Loucy (cell line): Measurements from ENCODE around the gene PKDCC.

Experiments used
- H2AFZ ChIP-seq: fragments of 200-600 bp; sonication (generic); 2 replicates; pipeline ENCODE4 v1.6.0; 2016; ENCODE audit warnings: antibody characterized with exemption, mild to moderate bottlenecking, low read length, moderate library complexity
- H3F3A ChIP-seq: fragments of 200-600 bp; 2 replicates; pipeline ENCODE4 v1.6.0; 2016; ENCODE audit warnings: antibody characterized with exemption, low read depth, mild to moderate bottlenecking
- H3K27me3 ChIP-seq: fragments of 200-600 bp; sonication (generic); 2 replicates; pipeline ENCODE4 v1.6.1; 2014; ENCODE audit warnings: low read length, mild to moderate bottlenecking; ENCODE audit not compliant: insufficient read depth, poor library complexity, severe bottlenecking
- H3K36me3 ChIP-seq: fragments of 200-600 bp; sonication (generic); 2 replicates; pipeline ENCODE4 v1.6.1; 2016; ENCODE audit warnings: low read length; ENCODE audit not compliant: insufficient read depth
- H3K4me1 ChIP-seq: fragments of 200-600 bp; sonication (generic); 2 replicates; pipeline ENCODE4 v1.5.1; 2014; ENCODE audit warnings: low read length, mild to moderate bottlenecking; ENCODE audit not compliant: insufficient read depth, poor library complexity, severe bottlenecking
- H3K4me2 ChIP-seq: fragments of 200-600 bp; sonication (generic); 2 replicates; pipeline ENCODE4 v1.6.0; 2014; ENCODE audit warnings: antibody characterized with exemption, low read length, low read depth, mild to moderate bottlenecking; ENCODE audit not compliant: poor library complexity, severe bottlenecking
- H3K4me3 ChIP-seq: fragments of 200-600 bp; sonication (generic); 2 replicates; pipeline ENCODE4 v1.5.1; 2014; ENCODE audit warnings: low read length, mild to moderate bottlenecking, mixed read lengths; ENCODE audit not compliant: poor library complexity, severe bottlenecking
- H3K79me2 ChIP-seq: fragments of 200-600 bp; sonication (generic); 2 replicates; pipeline ENCODE4 v1.6.1; 2014; ENCODE audit warnings: low read length; ENCODE audit not compliant: insufficient read depth
- H3K9ac ChIP-seq: fragments of 200-600 bp; sonication (generic); 2 replicates; pipeline ENCODE4 v1.6.0; 2014; ENCODE audit warnings: mild to moderate bottlenecking, low read depth, low read length, moderate library complexity; ENCODE audit not compliant: poor library complexity, severe bottlenecking
- H3K9me2 ChIP-seq: fragments of 200-600 bp; sonication (generic); replicated peaks from 2 replicates; pipeline ENCODE4 v1.6.1; 2016; ENCODE audit warnings: low read depth, low read length, mixed read lengths
- H3K9me3 ChIP-seq: fragments of 200-600 bp; sonication (generic); 2 replicates; pipeline ENCODE4 v1.6.1; 2014; ENCODE audit warnings: mild to moderate bottlenecking, antibody characterized with exemption, low read length, low read depth; ENCODE audit not compliant: insufficient read depth
- H4K20me1 ChIP-seq: fragments of 200-600 bp; sonication (generic); 2 replicates; pipeline ENCODE4 v1.6.0; 2014; ENCODE audit warnings: antibody characterized with exemption, low read length, mild to moderate bottlenecking; ENCODE audit not compliant: insufficient read depth, poor library complexity, severe bottlenecking
- EZH2phosphoT487 ChIP-seq: fragments of 200-600 bp; IDR thresholded peaks from 2 replicates; pipeline ENCODE4 v1.6.1; 2018; ENCODE audit warnings: antibody characterized with exemption, mild to moderate bottlenecking, moderate library complexity, borderline replicate concordance
- TF ChIP-seq, protein P1 (sequence below): fragments of 200-600 bp; sonication (generic); conservative IDR thresholded peaks from 2 replicates; pipeline ENCODE4 v1.5.1; 2014; ENCODE audit warnings: mild to moderate bottlenecking, antibody characterized with exemption, low read length

Gene PKDCC

DNA sequence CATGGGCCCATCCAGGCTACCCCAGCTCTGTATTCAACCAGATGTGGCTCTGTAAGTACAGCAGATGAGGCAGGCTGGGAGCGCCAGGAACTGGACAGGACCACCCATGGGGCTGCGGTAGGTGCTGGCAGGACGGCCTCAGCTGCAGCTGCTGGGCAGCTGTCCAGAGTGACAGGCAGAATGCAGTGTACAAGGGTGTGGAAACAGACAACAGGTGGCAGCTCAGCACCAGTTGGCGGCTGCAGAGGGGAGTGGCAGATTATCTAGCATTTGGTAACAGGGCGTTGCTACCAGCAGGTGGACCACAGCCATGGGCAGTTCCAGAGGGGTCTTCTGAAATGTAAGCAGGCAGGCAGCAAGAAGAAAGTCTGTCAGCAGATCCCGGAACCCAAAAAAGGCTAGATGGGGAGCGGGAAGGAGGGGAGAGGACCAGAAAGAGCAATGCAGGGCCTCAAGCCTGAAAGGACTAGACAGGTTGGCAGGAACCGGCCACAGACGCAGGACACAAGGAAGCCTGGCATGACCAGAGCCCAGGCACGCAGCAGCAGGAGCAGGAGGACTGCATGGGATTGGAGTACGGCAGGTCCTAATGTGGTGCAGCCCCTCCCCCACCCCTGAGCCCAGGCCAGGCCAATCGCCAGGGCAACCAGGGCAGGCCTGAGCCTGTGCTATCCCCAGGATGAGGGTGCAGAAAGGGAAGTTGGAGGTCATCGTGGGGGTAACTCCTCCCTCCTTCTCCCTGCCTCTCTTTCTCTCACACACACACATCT, 24.7 kb downstream of the PKDCC start:
- H4K20me1 ChIP-seq = no peaks in the 10 kb centered on the region
- H3K9me2 ChIP-seq = no peaks in the 10 kb centered on the region
- no peaks in the 10 kb centered on the region for H3K27me3 ChIP-seq
- no peaks in the 10 kb centered on the region for H3K36me3 ChIP-seq
- H3K9ac ChIP-seq = no peak overlapping the region
- H3K79me2 ChIP-seq = no peaks in the 10 kb centered on the region
- TF ChIP-seq EZH2phosphoT487 = no peak
- TF ChIP-seq, protein P1, sequence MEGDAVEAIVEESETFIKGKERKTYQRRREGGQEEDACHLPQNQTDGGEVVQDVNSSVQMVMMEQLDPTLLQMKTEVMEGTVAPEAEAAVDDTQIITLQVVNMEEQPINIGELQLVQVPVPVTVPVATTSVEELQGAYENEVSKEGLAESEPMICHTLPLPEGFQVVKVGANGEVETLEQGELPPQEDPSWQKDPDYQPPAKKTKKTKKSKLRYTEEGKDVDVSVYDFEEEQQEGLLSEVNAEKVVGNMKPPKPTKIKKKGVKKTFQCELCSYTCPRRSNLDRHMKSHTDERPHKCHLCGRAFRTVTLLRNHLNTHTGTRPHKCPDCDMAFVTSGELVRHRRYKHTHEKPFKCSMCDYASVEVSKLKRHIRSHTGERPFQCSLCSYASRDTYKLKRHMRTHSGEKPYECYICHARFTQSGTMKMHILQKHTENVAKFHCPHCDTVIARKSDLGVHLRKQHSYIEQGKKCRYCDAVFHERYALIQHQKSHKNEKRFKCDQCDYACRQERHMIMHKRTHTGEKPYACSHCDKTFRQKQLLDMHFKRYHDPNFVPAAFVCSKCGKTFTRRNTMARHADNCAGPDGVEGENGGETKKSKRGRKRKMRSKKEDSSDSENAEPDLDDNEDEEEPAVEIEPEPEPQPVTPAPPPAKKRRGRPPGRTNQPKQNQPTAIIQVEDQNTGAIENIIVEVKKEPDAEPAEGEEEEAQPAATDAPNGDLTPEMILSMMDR = no peak
- no peak overlapping the region for H2AFZ ChIP-seq
- no peaks in the 10 kb centered on the region for H3K9me3 ChIP-seq
- H3K4me2 ChIP-seq = no peak overlapping the region
- no peak overlapping the region for H3K4me3 ChIP-seq
- H3F3A ChIP-seq = no peaks in the 10 kb centered on the region
- no peaks in the 10 kb centered on the region for H3K4me1 ChIP-seq

DNA sequence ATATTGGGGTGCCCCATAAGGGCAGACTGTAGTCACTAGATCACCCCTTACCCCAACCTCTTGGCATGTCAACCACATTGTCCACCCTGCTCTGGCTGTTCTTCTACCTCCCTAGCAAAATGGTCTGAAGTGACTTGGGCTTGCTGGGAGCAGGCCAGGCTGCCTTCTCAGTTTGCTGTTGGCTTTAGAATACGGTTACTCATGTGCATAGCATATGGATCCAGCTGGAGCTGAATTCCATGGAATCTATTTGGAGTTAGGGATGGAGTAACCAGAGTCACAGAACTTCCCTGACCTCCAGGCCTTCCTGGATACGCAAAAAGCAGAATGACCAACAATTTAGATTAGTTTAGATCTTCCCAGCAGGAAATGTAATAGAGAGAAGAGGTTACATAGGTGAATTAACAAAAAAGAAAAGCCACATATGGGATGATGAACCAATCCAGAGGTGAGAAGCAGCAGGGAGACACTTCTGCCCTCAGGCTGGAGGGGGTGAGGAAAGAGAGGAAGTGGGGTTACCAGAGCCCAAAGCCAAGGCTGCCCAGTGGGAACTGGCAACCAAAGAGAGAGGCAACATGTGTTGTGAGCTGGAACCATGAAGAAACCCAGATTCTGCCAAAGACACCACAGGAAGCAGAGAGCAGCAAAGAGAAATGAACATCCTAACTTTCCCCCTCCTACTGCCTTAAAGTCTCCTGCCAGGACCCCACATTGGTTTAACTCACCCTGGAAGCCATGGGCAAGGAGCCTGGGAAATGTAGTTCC, 26.1 kb downstream of the PKDCC start:
- no peaks in the 10 kb centered on the region for H3K9me3 ChIP-seq
- H3K4me1 ChIP-seq = no peaks in the 10 kb centered on the region
- H2AFZ ChIP-seq = no peak overlapping the region
- H3K79me2 ChIP-seq = no peaks in the 10 kb centered on the region
- H4K20me1 ChIP-seq = no peaks in the 10 kb centered on the region
- no peaks in the 10 kb centered on the region for H3K36me3 ChIP-seq
- no peaks in the 10 kb centered on the region for H3F3A ChIP-seq
- TF ChIP-seq, protein P1 = no peak
- no peak for TF ChIP-seq EZH2phosphoT487
- H3K27me3 ChIP-seq = no peaks in the 10 kb centered on the region
- no peak overlapping the region for H3K4me2 ChIP-seq
- H3K4me3 ChIP-seq = no peak overlapping the region
- H3K9ac ChIP-seq = no peak overlapping the region
- no peaks in the 10 kb centered on the region for H3K9me2 ChIP-seq

DNA sequence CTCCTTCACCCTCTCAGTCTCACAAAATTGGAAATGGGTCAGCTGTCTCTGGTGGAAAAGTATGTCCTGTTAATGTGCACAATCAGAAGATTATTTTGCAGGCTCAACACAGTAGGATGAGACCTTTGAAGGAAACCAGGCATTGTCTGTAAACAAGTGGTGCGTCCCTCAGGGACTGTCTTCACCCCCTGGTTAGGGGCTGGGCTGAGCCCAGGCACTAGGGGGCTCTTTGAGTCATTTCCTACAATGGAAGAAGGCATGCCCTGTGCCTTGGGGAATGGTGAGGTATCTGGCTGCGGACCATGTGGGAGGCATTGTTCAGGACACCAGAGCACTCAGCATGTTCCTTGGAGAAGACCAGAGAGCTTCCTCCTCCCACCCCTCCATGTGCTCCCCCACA, 26.8 kb downstream of the PKDCC start:
- Histone ChIP-seq H2AFZ (no peak overlapping the region), H3K27me3 (no peaks in the 10 kb centered on the region), H3K4me3 (no peak overlapping the region), H3K9me3 (no peaks in the 10 kb centered on the region), H3K9ac (no peak overlapping the region), H3K79me2 (no peaks in the 10 kb centered on the region), H3K4me1 (no peaks in the 10 kb centered on the region), H3F3A (no peaks in the 10 kb centered on the region), H4K20me1 (no peaks in the 10 kb centered on the region), H3K9me2 (no peaks in the 10 kb centered on the region), H3K36me3 (no peaks in the 10 kb centered on the region), H3K4me2 (no peak overlapping the region)
- TF ChIP-seq EZH2phosphoT487 = no peak
- TF ChIP-seq, protein P1 = peak; percentile 29; the same call in 1 of the 2 replicates
